Measurements from ENCODE around the gene IFITM2.

Gene IFITM2

DNA sequence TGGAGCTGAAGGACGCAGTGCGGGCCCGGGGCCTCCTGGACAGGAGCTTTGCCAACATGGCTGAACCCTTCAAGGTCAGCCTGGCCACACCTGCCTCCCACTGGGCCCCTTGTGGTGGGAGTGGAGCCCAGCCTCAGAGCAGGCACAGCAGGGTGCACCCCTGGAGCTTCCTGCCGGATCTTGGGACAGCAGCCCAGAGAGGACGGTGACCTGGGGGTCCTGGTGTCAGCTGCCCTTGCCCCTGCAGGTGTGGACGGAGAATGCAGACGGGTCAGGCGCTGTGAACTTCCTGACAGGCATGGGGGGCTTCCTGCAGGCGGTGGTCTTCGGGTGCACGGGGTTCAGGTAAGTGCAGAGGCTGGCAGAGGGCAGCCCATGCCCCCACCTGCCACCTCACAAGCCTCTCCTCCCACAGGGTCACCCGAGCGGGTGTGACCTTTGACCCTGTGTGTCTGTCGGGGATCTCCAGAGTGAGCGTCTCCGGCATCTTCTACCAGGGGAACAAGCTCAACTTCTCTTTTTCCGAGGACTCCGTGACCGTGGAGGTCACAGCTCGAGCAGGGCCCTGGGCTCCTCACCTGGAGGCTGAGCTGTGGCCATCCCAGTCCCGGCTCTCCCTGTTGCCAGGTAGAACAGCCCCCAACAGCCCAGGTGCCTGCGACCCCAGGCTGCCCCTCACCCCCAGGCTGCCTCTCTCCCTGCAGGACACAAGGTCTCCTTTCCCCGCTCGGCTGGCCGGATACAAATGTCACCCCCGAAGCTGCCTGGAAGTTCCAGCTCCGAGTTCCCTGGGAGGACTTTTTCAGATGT lies 13.6 kb upstream of the IFITM2 start:
- ATAC-seq (ENCODE audit: low read depth), result no peak
- no peaks in the 10 kb centered on the region for H3K9me3 Mint-ChIP-seq
- DNase-seq (ENCODE audit: low spot score in 2 of 2), result no peak
- peaks cover 2% of the 10 kb centered on the region for H3K27me3 Mint-ChIP-seq
- H3K27ac Mint-ChIP-seq, result no peak overlapping the region
- peaks cover 15% of the 10 kb centered on the region for H3K4me1 Mint-ChIP-seq
- H3K36me3 Mint-ChIP-seq, result peaks cover 8% of the 10 kb centered on the region
- no peak overlapping the region for H3K4me3 Mint-ChIP-seq

DNA sequence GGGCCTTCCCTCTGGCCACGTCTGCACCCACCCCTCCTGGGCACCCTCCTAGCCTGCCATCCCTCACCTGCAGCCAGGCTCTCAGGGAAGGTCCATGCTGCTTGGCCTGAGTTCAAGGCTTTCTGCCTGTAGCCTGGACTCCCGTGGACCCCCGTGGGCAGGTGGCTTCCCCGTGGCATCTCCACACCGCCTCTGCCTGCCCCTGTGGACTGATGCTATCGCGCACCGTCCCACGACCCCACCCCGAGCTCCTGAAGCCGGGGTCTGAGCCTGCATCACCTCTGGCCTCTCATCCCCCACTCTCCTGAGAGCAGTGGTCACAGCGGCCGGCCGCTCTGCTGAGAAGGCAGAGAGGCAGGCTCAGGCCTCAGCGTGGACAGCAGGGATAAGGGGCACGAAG lies 12.8 kb upstream of the IFITM2 start:
- Mint-ChIP-seq H3K4me3 (no peak overlapping the region), H3K27me3 (peaks cover 2% of the 10 kb centered on the region)

DNA sequence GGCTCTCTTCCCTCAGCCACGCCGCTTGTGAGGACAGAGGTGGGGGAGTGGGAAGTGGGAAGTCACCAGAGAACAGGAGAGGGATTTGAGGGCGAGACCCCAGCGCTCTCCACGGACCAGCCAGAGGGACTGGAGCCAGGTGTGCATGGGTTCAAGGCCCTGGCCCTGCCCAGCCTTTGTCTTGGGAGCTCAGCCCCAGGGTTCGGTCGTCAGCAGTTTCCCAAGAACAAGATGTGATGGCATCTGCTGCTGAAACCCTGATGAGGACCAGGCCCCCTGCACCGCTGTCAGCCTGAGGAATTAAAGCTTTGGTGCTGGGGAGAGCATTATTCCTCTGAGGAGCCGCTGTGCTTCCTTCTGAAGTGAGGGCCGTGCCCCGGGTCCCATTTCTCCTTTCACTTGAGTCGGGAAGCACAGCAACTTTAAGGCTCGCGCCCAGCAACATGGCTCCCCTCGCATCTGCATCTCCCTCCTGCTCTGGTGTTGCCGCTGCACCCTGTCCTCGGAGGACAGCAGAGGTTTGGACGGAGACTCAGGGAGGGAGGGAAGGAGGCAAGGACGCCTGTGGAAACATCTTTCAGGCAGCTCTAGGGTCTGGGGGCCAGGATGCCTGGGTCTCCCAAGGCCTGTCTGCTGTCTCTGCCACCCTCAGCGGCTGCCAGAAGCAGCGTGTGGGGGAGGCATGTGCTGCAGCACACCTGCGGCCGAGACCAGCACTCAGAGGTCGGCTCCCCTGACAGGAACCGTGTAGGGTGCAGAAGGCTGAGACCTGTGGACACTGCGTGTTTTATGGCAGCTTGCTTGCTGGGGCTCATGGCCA lies 12.1 kb upstream of the IFITM2 start:
- Mint-ChIP-seq H3K9me3 (no peaks in the 10 kb centered on the region), H3K27ac (no peak overlapping the region), H3K27me3 (peaks cover 2% of the 10 kb centered on the region), H3K36me3 (peaks cover 8% of the 10 kb centered on the region), H3K4me3 (no peak overlapping the region), H3K4me1 (peaks cover 13% of the 10 kb centered on the region)
- no peak for ATAC-seq (ENCODE audit: low read depth)
- no peak for DNase-seq (ENCODE audit: low spot score in 2 of 2)

More for the DNA sequence above, 12.8 kb upstream of the IFITM2 start:
- H3K27ac Mint-ChIP-seq, result no peak overlapping the region
- peaks cover 8% of the 10 kb centered on the region for H3K36me3 Mint-ChIP-seq
- no peaks in the 10 kb centered on the region for H3K9me3 Mint-ChIP-seq
- DNase-seq (ENCODE audit: low spot score in 2 of 2), result no peak
- no peak for ATAC-seq (ENCODE audit: low read depth)
- H3K4me1 Mint-ChIP-seq, result peaks cover 14% of the 10 kb centered on the region

DNA sequence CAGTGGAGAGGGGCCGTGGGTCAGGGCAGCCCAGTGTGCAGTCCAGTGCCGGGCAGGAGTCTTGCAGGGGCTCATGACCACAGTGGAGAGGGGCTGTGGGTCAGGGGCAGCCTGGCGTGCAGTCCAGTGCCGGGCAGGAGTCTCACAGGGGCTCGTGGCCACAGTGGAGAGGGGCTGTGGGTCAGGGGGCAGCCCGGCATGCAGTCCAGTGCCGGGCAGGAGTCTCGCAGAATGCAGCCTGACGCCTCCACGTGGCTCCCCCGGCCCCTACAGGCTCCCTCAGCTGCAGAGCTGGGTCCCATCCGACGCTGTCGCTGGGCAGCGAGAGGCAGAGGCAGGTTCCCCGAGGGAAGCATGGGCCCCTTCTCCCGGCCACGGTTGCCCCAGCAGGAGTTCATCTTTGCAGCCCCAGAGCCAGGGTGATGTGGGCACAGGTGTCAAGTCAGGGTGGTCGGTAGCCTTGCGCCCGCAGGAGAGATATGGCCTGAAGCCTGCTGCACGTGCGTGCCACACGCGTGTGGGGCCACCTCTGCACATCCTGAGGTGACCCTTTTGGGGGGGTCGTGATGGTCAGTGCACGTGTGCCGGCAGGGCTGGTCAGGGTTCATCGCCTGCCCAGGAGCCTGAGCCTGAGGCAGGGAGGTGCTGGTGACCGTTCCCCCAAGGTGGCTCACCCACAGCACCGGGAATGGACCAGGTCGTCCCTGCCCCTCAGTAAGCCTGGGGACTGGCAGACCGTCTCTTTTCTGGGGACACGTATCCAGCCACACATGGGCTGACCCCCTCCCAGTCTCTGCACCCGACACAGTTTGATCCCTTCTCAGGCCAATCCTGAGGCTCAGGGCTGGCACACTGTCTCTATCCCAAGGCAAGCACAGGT lies 11.2 kb upstream of the IFITM2 start:
- Mint-ChIP-seq H3K36me3 (peaks cover 3% of the 10 kb centered on the region), H3K4me3 (no peak overlapping the region), H3K4me1 (peaks cover 8% of the 10 kb centered on the region), H3K27ac (no peak overlapping the region), H3K27me3 (peaks cover 2% of the 10 kb centered on the region), H3K9me3 (no peaks in the 10 kb centered on the region)
- DNase-seq (ENCODE audit: low spot score in 2 of 2) (no peak), ATAC-seq (ENCODE audit: low read depth) (no peak)

DNA sequence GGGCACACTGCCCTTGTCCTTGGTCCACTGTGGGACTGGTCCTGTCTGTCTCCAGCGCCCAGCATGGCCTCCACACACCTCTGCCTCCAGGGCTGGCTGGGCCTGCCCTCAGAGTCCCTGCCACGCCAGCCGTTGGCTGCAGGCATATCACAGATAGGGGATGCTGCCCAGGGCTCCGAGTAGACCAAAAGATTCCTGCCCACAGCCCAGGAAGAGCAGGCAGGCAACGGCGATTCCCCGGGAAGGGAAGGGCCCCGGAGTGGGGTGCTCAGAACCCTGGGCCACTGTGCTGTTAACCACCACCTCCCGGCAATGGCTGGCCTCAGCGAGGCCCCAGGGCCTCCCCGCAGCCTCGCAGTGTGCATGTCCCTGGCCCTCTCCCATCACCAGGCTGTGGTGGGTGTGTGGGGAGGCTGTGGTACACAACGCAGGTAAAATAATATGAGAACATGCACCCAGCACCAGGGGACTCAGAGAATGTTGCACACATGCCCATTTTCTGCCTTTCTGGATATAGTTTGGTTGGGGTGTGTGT lies 10.5 kb upstream of the IFITM2 start:
- no peak overlapping the region for H3K27ac Mint-ChIP-seq
- no peak for DNase-seq (ENCODE audit: low spot score in 2 of 2)
- peaks cover 8% of the 10 kb centered on the region for H3K4me1 Mint-ChIP-seq

DNA sequence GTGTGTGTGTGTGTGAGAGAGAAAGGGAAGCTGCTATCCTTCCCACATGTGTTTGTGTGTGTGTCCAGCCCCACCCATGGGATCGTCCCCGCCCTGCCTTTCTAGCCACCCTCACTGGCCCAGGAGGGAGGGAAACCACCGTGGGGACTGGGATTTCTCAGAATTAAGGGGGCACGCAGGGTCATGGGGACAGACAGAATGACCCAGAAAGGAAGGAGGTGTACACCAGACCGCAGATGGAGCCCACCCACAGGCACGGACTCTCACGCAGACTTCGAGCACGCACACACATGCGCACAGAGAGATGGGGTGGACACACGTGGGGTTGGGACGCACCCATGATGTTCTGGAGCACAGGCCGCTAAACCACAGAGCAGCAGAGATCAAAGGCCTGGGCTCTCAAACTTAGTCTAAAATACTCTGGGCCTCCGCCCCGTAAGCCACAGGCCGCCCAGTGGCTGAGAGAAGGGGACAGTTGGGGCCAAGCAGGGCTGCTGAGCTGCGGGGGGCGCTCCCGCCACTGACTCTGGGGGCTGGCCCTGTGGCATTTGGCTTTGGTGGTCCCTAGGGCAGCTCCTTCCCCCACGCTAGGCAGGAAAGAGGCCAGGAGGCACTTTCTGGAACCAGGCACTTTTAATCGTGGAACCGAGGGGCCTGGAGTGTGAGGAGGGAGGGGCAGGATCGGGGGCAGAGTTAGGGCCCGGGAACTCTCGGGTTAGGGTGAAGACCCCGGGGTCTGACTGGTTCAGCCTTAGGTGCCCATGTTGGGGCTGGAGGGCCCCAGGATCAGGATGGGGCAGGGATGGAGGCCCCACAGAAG lies 9.8 kb upstream of the IFITM2 start:
- no peak for DNase-seq (ENCODE audit: low spot score in 2 of 2)
- H3K27me3 Mint-ChIP-seq, result peaks cover 2% of the 10 kb centered on the region
- H3K27ac Mint-ChIP-seq, result no peak overlapping the region
- peaks cover 9% of the 10 kb centered on the region for H3K4me1 Mint-ChIP-seq
- no peak overlapping the region for H3K4me3 Mint-ChIP-seq
- H3K9me3 Mint-ChIP-seq, result no peaks in the 10 kb centered on the region
- peaks cover 2% of the 10 kb centered on the region for H3K36me3 Mint-ChIP-seq
- ATAC-seq (ENCODE audit: low read depth), result no peak

More for the DNA sequence above, 10.5 kb upstream of the IFITM2 start:
- ATAC-seq (ENCODE audit: low read depth), result no peak
- H3K27me3 Mint-ChIP-seq, result peaks cover 2% of the 10 kb centered on the region
- H3K4me3 Mint-ChIP-seq, result no peak overlapping the region
- peaks cover 2% of the 10 kb centered on the region for H3K36me3 Mint-ChIP-seq
- no peaks in the 10 kb centered on the region for H3K9me3 Mint-ChIP-seq

DNA sequence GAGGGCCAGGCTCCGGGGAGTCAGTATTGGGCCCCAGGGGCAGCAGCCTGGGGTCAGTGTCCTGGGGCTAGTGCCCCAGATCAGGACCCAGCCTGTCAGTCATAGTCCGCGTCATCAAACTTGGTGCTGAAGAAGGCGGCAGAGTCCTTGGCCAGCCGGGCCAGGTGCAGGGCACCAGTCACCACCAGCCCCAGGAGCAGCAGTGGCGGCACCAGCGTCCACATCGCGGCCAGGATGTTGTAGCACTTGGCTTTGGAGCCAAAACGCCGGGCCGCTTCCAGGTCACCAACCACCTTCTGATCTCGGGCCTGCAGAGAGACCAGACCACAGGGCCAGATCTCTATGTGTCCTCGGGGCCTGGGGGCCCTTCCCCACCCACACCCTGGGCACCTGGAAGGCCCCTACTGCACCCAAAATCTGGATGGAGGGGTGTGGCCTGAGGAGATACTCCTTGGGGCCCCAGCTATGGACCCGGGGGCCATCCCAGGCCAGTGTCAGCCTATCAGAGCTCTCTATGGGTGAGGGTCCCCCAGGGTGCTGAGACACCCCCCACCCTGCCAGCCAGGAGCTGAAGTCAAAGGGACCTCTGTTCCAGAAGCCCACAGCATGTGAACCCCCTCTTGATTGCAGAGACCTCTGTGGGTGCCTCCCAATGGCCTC lies 9.1 kb upstream of the IFITM2 start:
- no peak for ATAC-seq (ENCODE audit: low read depth)
- Mint-ChIP-seq H3K4me1 (peaks cover 17% of the 10 kb centered on the region), H3K9me3 (no peaks in the 10 kb centered on the region), H3K4me3 (no peak overlapping the region), H3K27me3 (peaks cover 2% of the 10 kb centered on the region), H3K36me3 (peaks cover 2% of the 10 kb centered on the region), H3K27ac (no peak overlapping the region)
- DNase-seq (ENCODE audit: low spot score in 2 of 2), result no peak

DNA sequence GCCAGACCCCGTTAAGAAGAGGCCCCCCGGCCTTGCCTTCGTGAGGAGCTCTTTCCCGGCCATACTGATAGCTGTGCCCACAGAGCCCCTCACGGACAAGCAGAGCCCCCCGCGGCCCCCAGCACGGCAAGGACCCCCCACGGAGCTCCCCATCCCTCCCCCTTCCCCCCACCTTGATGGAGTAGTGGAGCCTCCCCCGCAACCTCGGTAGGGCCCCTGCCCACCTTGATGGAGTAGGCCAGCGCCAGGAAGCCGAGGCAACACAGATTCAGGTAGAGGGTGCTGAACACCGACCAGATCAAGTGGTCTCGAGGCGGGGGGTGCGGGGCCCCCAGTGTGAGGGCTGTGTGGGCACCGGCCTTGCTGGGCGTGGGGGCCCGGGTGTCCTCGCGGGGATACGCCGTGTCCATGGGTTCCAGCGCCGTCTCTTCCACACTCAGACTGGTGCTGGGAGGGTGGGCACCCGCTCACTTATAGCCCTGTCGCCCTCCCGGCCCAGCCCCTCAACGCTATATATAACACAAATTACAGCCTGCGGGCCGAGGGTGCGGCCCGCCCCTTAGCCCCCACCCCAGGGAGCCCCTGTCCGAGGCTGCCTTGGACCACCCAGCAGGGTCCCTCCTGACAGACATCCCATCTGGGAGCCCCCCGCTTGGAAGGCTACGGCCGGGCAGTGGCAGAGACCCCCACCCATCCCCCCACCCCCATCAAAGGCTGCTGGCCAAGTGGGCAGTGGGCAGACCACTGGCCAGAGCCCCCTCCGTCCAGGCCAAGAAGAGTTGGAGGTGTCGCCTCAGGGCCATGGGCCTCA lies 8.3 kb upstream of the IFITM2 start, which contains the start of gene IFITM5:
Gene IFITM5, minus strand, starts transcription at position 446 of the 811 bp plus-strand sequence. Its CDS starts 36 bp downstream, at position 410.
- Mint-ChIP-seq H3K36me3 (no peaks in the 10 kb centered on the region), H3K4me3 (no peak within 1 kb of the TSS), H3K9me3 (no peaks in the 10 kb centered on the region), H3K4me1 (peaks cover 18% of the 10 kb centered on the region), H3K27me3 (peaks cover 2% of the 10 kb centered on the region), H3K27ac (peak within 1 kb of the TSS; percentile 26)
- ATAC-seq (ENCODE audit: low read depth), result no peak
- DNase-seq (ENCODE audit: low spot score in 2 of 2), result no peak

DNA sequence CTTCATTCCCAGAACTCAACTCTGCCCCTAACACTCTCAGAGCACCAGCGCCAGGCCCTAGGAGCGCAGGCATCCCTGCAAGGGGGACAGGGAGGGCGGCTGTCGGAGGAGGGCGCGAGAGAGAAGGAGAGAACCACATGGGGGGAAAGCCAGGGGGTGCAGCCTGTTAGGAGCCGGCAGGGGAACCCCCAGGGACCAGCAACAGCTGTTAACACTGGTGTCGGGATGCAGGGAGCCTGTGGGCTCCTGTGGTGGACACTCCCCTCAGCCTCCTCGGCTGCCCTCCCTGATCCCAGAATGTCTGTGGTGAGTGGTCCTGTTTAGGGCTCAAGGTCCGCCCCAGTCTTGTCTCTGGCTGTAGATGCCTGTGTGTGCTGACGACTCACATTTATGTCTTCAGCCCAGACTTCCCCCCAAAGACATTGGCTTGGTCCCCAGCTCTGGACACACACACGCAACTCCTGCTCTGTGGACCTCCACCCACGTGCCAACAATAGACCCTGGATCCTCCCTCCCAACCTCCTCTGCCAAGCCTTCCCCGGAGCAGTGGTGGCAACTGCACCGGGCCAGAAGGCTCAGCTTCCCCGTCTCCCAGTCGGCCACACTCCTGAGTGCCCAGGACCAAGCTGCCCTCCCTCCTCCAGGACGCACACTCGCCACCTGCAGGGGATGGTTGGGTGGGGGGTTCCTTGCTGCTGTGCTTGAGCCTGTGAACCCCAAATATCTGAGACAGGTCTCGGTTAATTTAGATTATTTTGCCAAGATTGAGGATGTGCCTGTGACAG lies 7.5 kb upstream of the IFITM2 start:
- DNase-seq (ENCODE audit: low spot score in 2 of 2) (no peak), ATAC-seq (ENCODE audit: low read depth) (no peak)
- H3K4me1 Mint-ChIP-seq, result peaks cover 18% of the 10 kb centered on the region
- H3K36me3 Mint-ChIP-seq, result no peaks in the 10 kb centered on the region
- H3K9me3 Mint-ChIP-seq, result no peaks in the 10 kb centered on the region
- H3K27me3 Mint-ChIP-seq, result peaks cover 2% of the 10 kb centered on the region
- H3K4me3 Mint-ChIP-seq, result no peak overlapping the region
- peak overlapping the region; percentile 26 for H3K27ac Mint-ChIP-seq

DNA sequence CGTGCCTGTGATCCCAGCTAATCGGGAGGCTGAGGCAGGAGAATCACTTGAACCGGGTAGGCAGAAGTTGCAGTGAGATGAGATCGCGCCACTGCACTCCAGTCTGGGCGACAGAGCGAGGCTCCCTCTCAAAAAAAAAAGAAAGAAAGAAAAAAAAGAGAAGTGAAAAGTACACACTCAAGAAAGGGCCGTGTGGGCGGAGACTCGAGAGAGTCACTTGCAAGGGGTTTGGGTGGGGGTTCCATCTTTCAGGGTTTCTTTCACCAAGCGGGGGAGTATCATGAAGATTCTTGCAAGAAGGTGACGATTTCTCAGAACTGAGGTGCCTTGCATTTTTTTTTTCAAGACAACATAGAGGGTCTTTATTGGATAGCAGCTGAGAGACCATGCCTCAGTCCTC lies 4.3 kb upstream of the IFITM2 start:
- ATAC-seq (ENCODE audit: low read depth) (peak; percentile 55), DNase-seq (ENCODE audit: low spot score in 2 of 2) (no peak)
- Mint-ChIP-seq H3K27me3 (no peaks in the 10 kb centered on the region), H3K9me3 (no peaks in the 10 kb centered on the region), H3K36me3 (no peaks in the 10 kb centered on the region), H3K4me1 (peaks cover 19% of the 10 kb centered on the region), H3K27ac (no peak overlapping the region), H3K4me3 (peak overlapping the region; percentile 47)

DNA sequence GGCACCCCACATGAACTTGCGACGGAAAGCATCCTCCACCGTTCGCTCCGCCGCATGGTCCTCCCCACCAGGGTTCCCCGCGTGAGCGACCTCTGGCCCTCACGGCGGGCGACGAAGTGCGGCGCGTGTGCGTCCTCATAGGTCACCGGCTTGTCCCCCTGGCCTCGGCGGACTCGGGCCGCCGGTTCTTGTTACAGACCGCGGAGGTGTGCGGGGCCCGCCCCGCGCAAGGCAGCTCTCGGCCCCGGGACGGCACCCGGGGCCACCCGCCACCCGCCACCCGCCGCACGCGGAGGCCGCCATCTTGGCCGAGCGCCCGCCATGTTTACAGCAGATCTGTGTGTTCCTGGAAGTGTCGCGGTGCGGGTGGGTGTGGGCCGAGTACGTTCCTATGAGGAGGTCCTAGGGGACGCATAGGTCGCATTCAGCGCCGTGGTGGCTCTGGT lies 3.5 kb upstream of the IFITM2 start:
- H3K4me1 Mint-ChIP-seq, result peaks cover 22% of the 10 kb centered on the region

More for the DNA sequence above, 3.5 kb upstream of the IFITM2 start:
- no peak for ATAC-seq (ENCODE audit: low read depth)
- Mint-ChIP-seq H3K4me3 (no peak overlapping the region), H3K27ac (no peak overlapping the region), H3K9me3 (no peaks in the 10 kb centered on the region), H3K36me3 (no peaks in the 10 kb centered on the region), H3K27me3 (no peaks in the 10 kb centered on the region)
- no peak for DNase-seq (ENCODE audit: low spot score in 2 of 2)
